GM23338 (cell line): ENCODE measurements around the gene PCDHA8.

ENCODE experiments used
- CREB1 ChIP-seq: fragments of 250-450 bp; sonication (Bioruptor Pico); IDR thresholded peaks from 2 replicates; pipeline ENCODE4 v1.5.0; 2020; ENCODE audit warnings: low read depth, mild to moderate bottlenecking, moderate library complexity
- EZH2 ChIP-seq: fragments of 200-600 bp; sonication (generic); IDR thresholded peaks from one replicate; pipeline ENCODE4 v1.8.0; 2017; ENCODE audit warnings: antibody characterized with exemption, mild to moderate bottlenecking, low read depth; ENCODE audit not compliant: unreplicated experiment
- JUNB ChIP-seq: IDR thresholded peaks from one replicate; pipeline ENCODE4 v1.6.1; 2016; ENCODE audit warnings: antibody characterized with exemption; ENCODE audit not compliant: unreplicated experiment
- NANOG ChIP-seq: IDR thresholded peaks from 2 replicates; pipeline ENCODE4 v1.6.1; 2016; ENCODE audit warnings: antibody characterized with exemption, borderline replicate concordance
- STAT1 ChIP-seq: IDR thresholded peaks from one replicate; pipeline ENCODE4 v1.6.1; 2016; ENCODE audit warnings: antibody characterized with exemption; ENCODE audit not compliant: unreplicated experiment
- ZNF114 ChIP-seq: fragments of 250-450 bp; sonication (Bioruptor Pico); IDR thresholded peaks from 2 replicates; pipeline ENCODE4 v1.5.0; 2020; ENCODE audit warnings: mild to moderate bottlenecking, moderate library complexity
- TF ChIP-seq, protein P1 (sequence below): IDR thresholded peaks from one replicate; pipeline ENCODE4 v1.6.1; 2018; ENCODE audit warnings: antibody characterized with exemption; ENCODE audit not compliant: unreplicated experiment
- TF ChIP-seq, protein P2 (sequence below): fragments of 250-450 bp; sonication (Bioruptor Pico); IDR thresholded peaks from 2 replicates; pipeline ENCODE4 v1.5.0; 2020; ENCODE audit warnings: mild to moderate bottlenecking, moderate library complexity
- TF ChIP-seq, protein P3 (sequence below), 2 experiments: fragments of 200-600 bp in 1 of 2; sonication (generic) in 1 of 2; conservative IDR thresholded peaks; 2 replicates each; pipeline versions ENCODE4 v1.5.1 to v1.6.1; 2016 to 2017; ENCODE audit warnings: antibody characterized with exemption in 2 of 2, low read depth in 2 of 2, mild to moderate bottlenecking in 2 of 2, moderate library complexity in 1 of 2

DNA sequence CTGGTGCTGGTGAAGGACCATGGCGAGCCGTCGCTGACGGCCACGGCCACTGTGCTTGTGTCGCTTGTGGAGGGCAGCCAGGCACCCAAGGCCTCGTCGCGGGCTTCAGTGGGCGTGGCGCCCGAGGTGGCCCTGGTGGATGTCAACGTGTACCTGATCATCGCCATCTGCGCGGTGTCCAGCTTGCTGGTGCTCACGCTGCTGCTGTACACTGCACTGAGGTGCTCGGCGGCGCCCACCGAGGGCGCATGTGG is 16.9 kb downstream of the PCDHA8 start:
- TF ChIP-seq EZH2 (no peak), NANOG (no peak), ZNF114 (no peak), JUNB (no peak), CREB1 (CRISPR knock-in tag) (no peak), STAT1 (no peak)
- TF ChIP-seq, protein P1, sequence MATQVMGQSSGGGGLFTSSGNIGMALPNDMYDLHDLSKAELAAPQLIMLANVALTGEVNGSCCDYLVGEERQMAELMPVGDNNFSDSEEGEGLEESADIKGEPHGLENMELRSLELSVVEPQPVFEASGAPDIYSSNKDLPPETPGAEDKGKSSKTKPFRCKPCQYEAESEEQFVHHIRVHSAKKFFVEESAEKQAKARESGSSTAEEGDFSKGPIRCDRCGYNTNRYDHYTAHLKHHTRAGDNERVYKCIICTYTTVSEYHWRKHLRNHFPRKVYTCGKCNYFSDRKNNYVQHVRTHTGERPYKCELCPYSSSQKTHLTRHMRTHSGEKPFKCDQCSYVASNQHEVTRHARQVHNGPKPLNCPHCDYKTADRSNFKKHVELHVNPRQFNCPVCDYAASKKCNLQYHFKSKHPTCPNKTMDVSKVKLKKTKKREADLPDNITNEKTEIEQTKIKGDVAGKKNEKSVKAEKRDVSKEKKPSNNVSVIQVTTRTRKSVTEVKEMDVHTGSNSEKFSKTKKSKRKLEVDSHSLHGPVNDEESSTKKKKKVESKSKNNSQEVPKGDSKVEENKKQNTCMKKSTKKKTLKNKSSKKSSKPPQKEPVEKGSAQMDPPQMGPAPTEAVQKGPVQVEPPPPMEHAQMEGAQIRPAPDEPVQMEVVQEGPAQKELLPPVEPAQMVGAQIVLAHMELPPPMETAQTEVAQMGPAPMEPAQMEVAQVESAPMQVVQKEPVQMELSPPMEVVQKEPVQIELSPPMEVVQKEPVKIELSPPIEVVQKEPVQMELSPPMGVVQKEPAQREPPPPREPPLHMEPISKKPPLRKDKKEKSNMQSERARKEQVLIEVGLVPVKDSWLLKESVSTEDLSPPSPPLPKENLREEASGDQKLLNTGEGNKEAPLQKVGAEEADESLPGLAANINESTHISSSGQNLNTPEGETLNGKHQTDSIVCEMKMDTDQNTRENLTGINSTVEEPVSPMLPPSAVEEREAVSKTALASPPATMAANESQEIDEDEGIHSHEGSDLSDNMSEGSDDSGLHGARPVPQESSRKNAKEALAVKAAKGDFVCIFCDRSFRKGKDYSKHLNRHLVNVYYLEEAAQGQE, result no peak
- TF ChIP-seq, protein P2, sequence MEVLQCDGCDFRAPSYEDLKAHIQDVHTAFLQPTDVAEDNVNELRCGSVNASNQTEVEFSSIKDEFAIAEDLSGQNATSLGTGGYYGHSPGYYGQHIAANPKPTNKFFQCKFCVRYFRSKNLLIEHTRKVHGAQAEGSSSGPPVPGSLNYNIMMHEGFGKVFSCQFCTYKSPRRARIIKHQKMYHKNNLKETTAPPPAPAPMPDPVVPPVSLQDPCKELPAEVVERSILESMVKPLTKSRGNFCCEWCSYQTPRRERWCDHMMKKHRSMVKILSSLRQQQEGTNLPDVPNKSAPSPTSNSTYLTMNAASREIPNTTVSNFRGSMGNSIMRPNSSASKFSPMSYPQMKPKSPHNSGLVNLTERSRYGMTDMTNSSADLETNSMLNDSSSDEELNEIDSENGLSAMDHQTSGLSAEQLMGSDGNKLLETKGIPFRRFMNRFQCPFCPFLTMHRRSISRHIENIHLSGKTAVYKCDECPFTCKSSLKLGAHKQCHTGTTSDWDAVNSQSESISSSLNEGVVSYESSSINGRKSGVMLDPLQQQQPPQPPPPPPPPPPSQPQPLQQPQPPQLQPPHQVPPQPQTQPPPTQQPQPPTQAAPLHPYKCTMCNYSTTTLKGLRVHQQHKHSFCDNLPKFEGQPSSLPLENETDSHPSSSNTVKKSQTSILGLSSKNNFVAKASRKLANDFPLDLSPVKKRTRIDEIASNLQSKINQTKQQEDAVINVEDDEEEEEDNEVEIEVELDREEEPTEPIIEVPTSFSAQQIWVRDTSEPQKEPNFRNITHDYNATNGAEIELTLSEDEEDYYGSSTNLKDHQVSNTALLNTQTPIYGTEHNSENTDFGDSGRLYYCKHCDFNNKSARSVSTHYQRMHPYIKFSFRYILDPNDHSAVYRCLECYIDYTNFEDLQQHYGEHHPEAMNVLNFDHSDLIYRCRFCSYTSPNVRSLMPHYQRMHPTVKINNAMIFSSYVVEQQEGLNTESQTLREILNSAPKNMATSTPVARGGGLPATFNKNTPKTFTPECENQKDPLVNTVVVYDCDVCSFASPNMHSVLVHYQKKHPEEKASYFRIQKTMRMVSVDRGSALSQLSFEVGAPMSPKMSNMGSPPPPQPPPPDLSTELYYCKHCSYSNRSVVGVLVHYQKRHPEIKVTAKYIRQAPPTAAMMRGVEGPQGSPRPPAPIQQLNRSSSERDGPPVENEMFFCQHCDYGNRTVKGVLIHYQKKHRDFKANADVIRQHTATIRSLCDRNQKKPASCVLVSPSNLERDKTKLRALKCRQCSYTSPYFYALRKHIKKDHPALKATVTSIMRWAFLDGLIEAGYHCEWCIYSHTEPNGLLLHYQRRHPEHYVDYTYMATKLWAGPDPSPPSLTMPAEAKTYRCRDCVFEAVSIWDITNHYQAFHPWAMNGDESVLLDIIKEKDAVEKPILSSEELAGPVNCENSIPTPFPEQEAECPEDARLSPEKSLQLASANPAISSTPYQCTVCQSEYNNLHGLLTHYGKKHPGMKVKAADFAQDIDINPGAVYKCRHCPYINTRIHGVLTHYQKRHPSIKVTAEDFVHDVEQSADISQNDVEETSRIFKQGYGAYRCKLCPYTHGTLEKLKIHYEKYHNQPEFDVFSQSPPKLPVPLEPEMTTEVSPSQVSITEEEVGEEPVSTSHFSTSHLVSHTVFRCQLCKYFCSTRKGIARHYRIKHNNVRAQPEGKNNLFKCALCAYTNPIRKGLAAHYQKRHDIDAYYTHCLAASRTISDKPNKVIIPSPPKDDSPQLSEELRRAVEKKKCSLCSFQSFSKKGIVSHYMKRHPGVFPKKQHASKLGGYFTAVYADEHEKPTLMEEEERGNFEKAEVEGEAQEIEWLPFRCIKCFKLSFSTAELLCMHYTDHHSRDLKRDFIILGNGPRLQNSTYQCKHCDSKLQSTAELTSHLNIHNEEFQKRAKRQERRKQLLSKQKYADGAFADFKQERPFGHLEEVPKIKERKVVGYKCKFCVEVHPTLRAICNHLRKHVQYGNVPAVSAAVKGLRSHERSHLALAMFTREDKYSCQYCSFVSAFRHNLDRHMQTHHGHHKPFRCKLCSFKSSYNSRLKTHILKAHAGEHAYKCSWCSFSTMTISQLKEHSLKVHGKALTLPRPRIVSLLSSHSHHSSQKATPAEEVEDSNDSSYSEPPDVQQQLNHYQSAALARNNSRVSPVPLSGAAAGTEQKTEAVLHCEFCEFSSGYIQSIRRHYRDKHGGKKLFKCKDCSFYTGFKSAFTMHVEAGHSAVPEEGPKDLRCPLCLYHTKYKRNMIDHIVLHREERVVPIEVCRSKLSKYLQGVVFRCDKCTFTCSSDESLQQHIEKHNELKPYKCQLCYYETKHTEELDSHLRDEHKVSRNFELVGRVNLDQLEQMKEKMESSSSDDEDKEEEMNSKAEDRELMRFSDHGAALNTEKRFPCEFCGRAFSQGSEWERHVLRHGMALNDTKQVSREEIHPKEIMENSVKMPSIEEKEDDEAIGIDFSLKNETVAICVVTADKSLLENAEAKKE (CRISPR knock-in tag), result no peak
- TF ChIP-seq, protein P3, sequence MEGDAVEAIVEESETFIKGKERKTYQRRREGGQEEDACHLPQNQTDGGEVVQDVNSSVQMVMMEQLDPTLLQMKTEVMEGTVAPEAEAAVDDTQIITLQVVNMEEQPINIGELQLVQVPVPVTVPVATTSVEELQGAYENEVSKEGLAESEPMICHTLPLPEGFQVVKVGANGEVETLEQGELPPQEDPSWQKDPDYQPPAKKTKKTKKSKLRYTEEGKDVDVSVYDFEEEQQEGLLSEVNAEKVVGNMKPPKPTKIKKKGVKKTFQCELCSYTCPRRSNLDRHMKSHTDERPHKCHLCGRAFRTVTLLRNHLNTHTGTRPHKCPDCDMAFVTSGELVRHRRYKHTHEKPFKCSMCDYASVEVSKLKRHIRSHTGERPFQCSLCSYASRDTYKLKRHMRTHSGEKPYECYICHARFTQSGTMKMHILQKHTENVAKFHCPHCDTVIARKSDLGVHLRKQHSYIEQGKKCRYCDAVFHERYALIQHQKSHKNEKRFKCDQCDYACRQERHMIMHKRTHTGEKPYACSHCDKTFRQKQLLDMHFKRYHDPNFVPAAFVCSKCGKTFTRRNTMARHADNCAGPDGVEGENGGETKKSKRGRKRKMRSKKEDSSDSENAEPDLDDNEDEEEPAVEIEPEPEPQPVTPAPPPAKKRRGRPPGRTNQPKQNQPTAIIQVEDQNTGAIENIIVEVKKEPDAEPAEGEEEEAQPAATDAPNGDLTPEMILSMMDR (conservative IDR thresholded peaks at IDR 0.05; ENCODE audit: low read depth in 2 of 2), result no peak
